Brain microvascular endothelial cell (primary cell): ENCODE results near the gene EXT2.

ENCODE experiments used
- DNase-seq: peaks from one replicate; pipeline ENCODE4 v3.0.0-alpha.2; 2020
- H3K27ac ChIP-seq: fragments of 250-450 bp; sonication (Bioruptor Pico); 2 replicates; pipeline ENCODE4 v1.5.1; 2020; ENCODE audit warnings: mild to moderate bottlenecking, moderate library complexity
- H3K27me3 ChIP-seq: fragments of 250-450 bp; sonication (Bioruptor Pico); replicated peaks from 2 replicates; pipeline ENCODE4 v1.5.1; 2020; ENCODE audit warnings: mild to moderate bottlenecking
- H3K36me3 ChIP-seq: fragments of 250-450 bp; sonication (Bioruptor Pico); replicated peaks from 2 replicates; pipeline ENCODE4 v1.5.1; 2020; ENCODE audit warnings: mild to moderate bottlenecking
- H3K4me3 ChIP-seq: 2 replicates; pipeline ENCODE4 v1.5.1; 2011; ENCODE audit warnings: low read depth, mild to moderate bottlenecking, control low read depth, low read length, moderate library complexity
- in situ Hi-C: cut with HindIII; loops from 2 replicates; pipeline ENCODE4 v1.10.0; 2017; ENCODE audit warnings: low sequenced_read_pairs, low pct_ligation_motif_present
- TF ChIP-seq, protein P1 (sequence below): IDR thresholded peaks from 2 replicates; pipeline ENCODE4 v1.5.1; 2011; ENCODE audit warnings: low read depth, mild to moderate bottlenecking, moderate library complexity, low read length, control low read depth, inconsistent platforms; ENCODE audit errors: missing control alignments

Gene EXT2

GRCh38 chr11:44277196-44278090, 182.0 kb downstream of the EXT2 start:
- DNase-seq, result no peak
- Histone ChIP-seq H3K4me3 (no peak overlapping the region), H3K36me3 (no peaks in the 10 kb centered on the region), H3K27ac (no peak overlapping the region), H3K27me3 (no peaks in the 10 kb centered on the region)
- TF ChIP-seq, protein P1, sequence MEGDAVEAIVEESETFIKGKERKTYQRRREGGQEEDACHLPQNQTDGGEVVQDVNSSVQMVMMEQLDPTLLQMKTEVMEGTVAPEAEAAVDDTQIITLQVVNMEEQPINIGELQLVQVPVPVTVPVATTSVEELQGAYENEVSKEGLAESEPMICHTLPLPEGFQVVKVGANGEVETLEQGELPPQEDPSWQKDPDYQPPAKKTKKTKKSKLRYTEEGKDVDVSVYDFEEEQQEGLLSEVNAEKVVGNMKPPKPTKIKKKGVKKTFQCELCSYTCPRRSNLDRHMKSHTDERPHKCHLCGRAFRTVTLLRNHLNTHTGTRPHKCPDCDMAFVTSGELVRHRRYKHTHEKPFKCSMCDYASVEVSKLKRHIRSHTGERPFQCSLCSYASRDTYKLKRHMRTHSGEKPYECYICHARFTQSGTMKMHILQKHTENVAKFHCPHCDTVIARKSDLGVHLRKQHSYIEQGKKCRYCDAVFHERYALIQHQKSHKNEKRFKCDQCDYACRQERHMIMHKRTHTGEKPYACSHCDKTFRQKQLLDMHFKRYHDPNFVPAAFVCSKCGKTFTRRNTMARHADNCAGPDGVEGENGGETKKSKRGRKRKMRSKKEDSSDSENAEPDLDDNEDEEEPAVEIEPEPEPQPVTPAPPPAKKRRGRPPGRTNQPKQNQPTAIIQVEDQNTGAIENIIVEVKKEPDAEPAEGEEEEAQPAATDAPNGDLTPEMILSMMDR, result no peak
- in situ Hi-C loops, result no loop called here

GRCh38 chr11:44279483-44279882, 184.0 kb downstream of the EXT2 start:
- no peaks in the 10 kb centered on the region for H3K36me3 ChIP-seq
- DNase-seq, result no peak
- no peak overlapping the region for H3K27ac ChIP-seq
- H3K27me3 ChIP-seq, result no peaks in the 10 kb centered on the region
- H3K4me3 ChIP-seq, result no peak overlapping the region
- in situ Hi-C loops, result no loop called here
- TF ChIP-seq, protein P1, result no peak

GRCh38 chr11:44280257-44280656, 184.8 kb downstream of the EXT2 start:
- DNase-seq, result no peak
- in situ Hi-C loops, result no loop called here
- TF ChIP-seq, protein P1, result no peak
- H3K27ac ChIP-seq, result no peak overlapping the region
- H3K27me3 ChIP-seq, result no peaks in the 10 kb centered on the region
- no peaks in the 10 kb centered on the region for H3K36me3 ChIP-seq
- H3K4me3 ChIP-seq, result no peak overlapping the region

DNA sequence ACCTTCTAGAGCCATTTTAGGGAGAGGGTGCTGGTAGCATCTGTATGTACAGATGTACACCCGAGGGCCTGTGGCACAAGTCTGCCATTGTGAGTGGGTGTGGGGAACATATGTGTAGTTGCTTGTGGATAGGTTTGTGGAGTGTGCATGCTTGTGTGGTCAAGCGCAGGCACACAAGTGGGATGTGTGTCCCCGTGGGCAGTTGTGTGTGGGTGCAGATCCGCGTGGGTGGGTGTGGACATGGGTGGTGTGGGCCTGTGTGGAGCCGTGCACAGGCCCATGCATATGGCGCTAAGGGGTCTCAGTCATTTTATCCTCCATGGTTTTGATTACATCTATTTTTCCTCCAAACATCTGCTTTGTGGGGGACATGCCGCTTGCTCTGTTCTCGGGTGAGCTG, 185.7 kb downstream of the EXT2 start:
- Histone ChIP-seq H3K27ac (no peak overlapping the region), H3K4me3 (no peak overlapping the region), H3K27me3 (no peaks in the 10 kb centered on the region), H3K36me3 (no peaks in the 10 kb centered on the region)
- no peak for DNase-seq
- TF ChIP-seq, protein P1, result no peak
- in situ Hi-C loops, result no loop called here

GRCh38 chr11:44282620-44283019, 187.1 kb downstream of the EXT2 start:
- Histone ChIP-seq H3K36me3 (no peaks in the 10 kb centered on the region), H3K27ac (no peak overlapping the region), H3K4me3 (no peak overlapping the region), H3K27me3 (no peaks in the 10 kb centered on the region)
- TF ChIP-seq, protein P1, result no peak
- in situ Hi-C loops, result no loop called here
- DNase-seq, result no peak
